Tongue (tissue), 2 donors: ENCODE results near the gene ANKFN1. TPM values are rescaled to one million over a fixed set of nuclear protein-coding genes. Genes with fewer than 3 reads are reported as not detected.

Experiments
- DNase-seq: peaks from one replicate; pipeline ENCODE4 v3.0.0-alpha.2; 2015
- total RNA-seq: library from RNA; depleted of rRNA; stranded (reverse); fragments of >200 nt; gene quantifications from one replicate; pipeline ENCODE4 v1.2.3, GENCODE V29; 2014

ANKFN1 gene
- total RNA-seq, 1 donor from 2014 or later, result 1.7 TPM

DNA sequence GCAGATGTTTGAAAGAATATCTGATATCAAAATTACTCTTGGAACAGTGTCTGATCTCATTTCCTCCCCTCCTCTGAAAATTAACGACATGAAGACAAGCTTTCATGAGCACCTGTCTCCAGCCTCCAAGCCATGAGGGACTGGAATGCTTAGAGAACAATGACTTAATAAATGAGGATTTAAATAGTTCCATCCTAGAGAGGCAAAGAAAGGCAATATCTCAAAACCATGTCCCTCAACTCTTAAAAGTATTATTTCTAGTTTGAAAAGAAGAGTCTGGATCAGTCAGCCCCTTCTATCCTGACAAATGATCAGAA is 137.5 kb downstream of the ANKFN1 start:
- DNase-seq, result no peak

- DNase-seq, result no peak
Observed at GRCh38 chr17:56291226-56291805, 138.0 kb downstream of the ANKFN1 start.

GRCh38 chr17:56292010-56292409 is 138.7 kb downstream of the ANKFN1 start:
- no peak for DNase-seq

GRCh38 chr17:56292578-56292977 is 139.3 kb downstream of the ANKFN1 start:
- DNase-seq, result no peak

DNA sequence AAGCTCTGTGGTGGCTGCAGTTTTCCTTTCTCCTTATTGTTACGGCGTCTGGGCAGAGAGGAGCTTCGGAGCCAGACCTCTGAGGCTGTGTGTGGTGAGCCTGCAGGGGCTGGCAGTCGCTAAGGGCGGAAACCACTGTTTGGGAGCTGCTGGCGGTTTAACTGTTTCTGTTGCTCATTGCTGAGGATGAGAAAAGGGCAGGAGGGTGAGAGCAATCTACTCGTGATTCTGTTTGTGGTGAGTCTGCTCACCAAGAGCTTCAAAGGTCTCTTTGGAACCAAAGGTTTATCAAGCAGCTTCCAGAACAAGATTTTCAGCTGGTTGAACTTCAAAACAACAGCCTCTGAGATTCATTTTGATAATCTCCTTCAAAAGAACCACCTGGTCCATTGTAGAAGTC is 143.9 kb downstream of the ANKFN1 start:
- DNase-seq, result no peak

GRCh38 chr17:56298846-56299245 is 145.6 kb downstream of the ANKFN1 start:
- no peak for DNase-seq

DNA sequence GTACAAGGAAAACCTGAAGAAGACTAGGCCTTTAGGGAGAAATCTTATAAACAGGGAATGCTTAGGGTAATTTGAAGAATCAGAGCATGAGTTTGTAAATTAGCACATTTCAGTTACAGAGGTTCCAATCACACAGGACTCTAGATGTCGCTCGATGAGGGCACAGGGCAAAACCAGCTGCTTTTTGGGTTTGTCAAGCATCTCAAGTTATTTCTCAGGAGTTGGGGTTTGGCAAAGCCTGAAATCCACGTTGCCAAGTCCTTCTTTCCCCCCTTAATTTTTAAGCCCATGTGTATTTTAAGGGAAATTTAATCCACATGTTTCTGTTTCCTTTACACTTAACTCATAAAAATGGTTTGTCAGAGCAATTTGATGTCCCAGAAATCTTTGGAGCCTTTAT is 146.9 kb downstream of the ANKFN1 start:
- peak; percentile 81 for DNase-seq

- no peak for DNase-seq
Observed at GRCh38 chr17:56305007-56305406, 151.7 kb downstream of the ANKFN1 start.

- no peak for DNase-seq
Observed at GRCh38 chr17:56309897-56310296, 156.6 kb downstream of the ANKFN1 start.

DNA sequence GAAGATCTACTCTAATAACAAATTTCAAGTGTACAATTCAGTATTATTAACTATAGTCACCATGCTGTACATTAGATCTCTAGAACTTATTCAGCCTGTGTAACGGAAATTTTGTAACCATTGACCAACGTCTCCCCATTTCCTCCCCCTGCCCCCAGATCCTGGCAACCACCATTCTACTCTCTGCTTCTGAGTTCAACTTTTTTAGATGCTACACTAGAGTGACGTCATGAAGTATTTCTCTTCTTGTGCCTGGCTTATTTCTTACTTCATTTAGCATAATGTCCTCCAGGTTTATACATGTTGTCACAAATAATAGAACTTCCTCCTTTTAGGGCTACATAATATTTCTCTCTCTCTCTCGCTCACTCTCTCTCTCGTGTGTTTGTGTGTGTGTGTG is 157.5 kb downstream of the ANKFN1 start:
- no peak for DNase-seq

GRCh38 chr17:56313201-56313600 is 159.9 kb downstream of the ANKFN1 start:
- no peak for DNase-seq

DNA sequence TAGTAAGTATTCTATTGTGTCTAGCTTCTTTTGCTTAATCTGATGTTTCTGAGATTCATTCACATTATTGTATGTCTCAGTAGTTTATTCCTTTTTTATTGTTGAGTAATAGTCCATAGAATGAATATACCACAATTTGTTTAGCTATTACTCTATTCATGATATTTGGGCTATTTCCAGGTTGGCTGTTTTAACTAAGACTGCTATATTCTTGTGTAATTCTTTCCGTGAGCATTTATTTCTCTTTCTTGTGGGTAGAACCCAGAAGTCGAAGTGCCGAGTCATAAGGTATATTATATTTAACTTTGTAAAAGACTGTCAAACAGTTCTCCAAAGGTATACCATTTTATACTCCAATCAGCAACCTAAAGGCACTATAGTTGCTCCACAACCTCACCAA is 160.8 kb downstream of the ANKFN1 start:
- DNase-seq, result no peak

DNA sequence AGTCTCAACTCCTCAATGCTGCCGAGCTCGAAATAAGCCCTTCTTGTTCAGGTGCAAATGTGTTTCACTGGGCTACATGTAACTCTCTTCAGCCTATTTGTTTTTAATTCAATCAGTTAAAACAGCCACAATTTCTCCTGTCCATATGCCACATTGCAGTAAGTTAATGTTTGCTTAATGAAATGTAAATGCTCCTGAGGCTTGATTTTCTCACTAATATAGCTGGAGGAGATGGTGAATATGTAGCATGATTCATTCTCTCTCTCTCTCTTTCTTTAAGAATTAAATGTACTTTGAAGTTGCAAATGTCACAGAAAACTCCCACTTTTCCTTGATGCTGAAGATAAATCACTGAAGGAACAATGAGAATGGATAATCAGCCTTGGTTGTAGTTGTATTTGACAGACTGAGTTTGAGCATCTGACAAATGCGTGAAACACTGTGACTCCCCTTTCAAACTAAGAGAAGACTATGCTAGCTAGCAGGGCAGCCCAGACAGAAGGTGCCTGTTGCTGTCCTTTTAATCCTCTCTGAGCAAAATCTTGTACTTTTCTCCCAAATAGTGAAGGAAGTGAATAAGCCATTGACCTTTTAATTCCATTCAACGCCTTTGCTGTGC is 161.8 kb downstream of the ANKFN1 start:
- DNase-seq, result no peak

DNA sequence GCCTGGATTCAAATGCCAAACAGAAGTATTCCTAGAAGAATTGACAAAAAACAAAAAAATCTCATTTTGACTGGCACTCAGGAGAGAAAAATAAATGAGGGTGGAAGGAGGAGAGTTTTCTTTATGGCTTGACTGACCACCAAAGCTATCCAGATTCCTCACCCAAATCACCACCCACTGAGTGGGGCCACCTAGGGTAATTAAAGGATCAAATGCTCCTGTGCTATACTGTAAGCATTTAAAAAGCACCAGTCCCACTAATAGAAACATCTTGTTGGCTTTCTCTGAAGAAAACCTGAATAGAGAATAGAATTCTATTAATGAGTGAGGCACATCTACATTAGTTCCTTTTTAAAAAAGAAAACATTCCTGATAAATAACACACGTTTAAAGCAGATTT is 163.3 kb downstream of the ANKFN1 start:
- DNase-seq, result no peak

DNA sequence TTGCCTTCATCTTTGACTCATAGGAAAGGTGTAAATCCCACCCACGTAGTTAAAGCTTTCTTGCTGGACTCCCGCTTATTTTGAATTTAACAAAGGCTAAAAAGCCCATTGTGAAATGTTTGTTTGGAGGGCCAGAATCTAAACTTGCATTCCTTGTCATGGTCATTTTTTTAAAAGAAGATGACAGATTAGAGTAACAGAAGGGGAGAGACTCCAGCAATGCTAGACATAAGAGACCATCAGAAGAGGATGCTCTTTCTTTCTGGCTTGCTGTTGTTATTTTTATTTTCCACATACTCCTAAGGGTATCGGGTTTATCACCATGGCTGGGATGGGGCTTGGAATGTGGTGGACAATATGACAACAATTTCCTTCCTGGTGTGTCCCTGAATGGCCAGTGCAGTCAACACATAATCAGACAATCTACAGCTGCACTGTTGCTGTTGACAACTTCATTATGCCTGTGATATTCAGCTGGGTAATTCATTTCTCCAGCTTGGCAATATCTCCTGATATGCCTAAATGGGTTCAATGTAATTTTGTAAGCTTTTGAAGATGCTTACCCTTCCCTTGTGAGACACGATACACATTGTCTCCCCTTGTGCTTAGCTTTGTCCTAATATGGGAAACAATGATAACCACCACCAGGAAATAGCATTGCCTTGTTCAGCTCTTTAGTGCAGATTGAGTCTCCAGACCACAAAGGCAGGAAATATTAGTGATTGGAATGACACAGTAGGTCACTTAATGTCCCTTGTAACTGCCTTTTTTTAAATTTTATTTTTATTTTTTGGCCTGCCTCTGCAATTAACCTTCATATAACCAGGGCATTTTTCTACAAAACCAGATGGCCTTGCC is 164.3 kb downstream of the ANKFN1 start:
- DNase-seq, result no peak

GRCh38 chr17:56319531-56319930 is 166.3 kb downstream of the ANKFN1 start:
- DNase-seq, result peak; percentile 69

DNA sequence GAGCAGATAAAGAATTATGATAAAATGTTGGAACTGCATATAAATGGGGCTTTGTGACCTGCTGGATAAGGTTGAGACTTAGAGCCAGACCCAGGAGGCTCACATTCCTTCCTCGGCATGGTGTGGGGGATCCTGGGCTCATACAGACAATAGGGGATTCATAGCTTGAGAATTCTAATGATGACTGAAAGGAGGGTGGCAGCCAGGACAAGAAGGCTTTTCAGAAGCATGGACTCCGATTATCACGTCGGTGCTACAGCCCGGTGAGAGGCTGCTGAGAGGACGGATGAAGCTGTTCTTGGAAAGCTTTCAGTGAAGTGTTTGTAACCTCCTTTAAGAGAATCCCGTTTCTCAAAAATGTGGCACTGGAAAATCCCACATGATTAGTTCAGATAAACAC is 167.2 kb downstream of the ANKFN1 start:
- no peak for DNase-seq

DNA sequence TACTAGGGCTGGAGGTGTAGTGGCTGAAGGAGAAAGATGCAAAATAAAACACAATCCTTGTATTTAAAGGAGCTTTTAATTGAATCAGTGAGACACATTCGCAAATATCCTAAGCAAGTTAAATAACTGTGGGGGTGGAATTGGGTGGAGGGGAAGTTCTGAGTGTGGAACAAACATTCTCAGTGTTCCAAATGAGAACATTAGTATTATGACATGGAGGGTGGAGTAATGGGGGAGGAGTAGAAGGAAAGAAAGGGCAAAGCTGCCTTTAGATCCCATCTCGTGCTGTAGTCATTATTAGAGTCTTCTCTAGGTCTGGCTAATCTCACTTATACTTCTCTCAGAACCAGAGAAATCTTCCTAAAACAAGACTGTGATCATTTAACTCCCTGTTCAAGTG is 169.7 kb downstream of the ANKFN1 start:
- DNase-seq, result no peak

- DNase-seq, result no peak
Observed at GRCh38 chr17:56324676-56325075, 171.4 kb downstream of the ANKFN1 start.

- no peak for DNase-seq
Observed at GRCh38 chr17:56325313-56326000, 172.2 kb downstream of the ANKFN1 start.

- DNase-seq, result no peak
Observed at GRCh38 chr17:56326001-56326359, 172.7 kb downstream of the ANKFN1 start.

DNA sequence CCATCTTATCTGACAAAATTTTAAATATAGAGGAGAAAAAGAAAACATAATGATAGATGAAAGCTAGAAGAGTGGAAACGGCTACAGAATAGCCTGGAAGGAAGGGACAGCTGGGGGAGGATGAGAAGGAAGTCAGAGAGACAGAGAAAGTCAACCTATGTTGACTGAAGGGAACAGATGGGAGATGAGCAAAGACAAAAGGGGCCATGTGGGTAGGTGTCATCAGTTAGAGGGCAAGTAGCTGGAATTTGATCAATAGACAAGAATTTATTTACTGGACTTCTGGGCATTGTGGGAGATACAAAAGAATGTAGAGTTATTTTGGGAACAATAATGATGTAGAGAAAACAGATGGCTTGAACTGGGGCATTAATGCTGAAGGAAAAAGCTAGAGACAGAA is 194.4 kb downstream of the ANKFN1 start:
- no peak for DNase-seq

- DNase-seq, result no peak
Observed at GRCh38 chr17:56350592-56350991, 197.3 kb downstream of the ANKFN1 start.
